Cardiac ventricle fibroblast (primary cell): ENCODE data around the gene SMIM7. TPM values are rescaled to one million over a fixed set of nuclear protein-coding genes. Genes with fewer than 3 reads are reported as not detected.

Experiments used
- total RNA-seq: library from RNA; depleted of rRNA; stranded (reverse); fragments of >200 nt; gene quantifications from 2 replicates; pipeline ENCODE4 v1.2.3, GENCODE V29; 2015

The SMIM7 gene
- total RNA-seq = 96.5 and 112 TPM in 2 replicates

DNA sequence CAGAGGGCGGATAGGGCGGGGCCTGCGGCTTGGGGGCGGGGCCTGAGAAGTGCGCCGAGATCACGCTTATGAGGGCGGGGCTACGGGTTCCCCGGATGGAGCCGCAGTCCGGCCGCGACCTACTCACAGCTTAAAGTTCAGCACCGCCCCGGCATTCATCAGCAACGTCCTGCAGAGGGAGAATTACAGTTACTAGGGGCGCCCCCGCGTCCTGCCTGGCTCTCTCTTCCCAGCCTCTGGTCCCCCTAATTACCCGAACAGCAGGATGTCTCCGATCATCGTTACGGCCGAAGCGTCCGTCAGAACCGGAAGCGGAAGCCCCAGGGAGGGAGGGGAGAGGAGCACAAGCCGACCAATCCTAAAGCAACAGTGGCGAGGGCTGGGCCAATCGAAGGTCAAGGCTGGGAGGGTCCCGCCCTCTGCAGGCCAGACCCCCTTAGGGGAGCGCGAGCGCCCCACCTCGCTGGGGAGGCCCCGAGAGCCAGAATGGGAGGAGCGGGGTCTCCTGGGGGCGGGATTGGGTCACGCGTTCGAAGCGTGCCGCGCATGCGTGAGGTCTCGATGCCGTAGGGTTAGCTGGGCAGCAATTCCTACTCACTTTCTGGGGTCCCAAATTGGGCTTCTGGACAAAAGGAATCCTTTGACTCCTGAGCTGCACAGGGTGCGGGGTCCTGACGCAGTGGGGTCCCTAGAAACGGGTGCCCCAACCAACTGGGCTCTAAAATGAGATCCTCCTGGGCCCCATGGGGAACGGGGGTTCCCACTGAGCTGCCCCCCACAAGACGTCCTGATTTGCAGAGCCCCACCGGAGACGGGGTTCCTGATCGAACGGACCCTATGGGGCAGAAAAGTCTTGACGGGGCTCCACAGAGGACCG is at the start of gene SMIM7:
SMIM7 (minus strand) TSS at position 313 of the 877 bp plus-strand sequence; CDS start at position 279, 34 bp downstream.

DNA sequence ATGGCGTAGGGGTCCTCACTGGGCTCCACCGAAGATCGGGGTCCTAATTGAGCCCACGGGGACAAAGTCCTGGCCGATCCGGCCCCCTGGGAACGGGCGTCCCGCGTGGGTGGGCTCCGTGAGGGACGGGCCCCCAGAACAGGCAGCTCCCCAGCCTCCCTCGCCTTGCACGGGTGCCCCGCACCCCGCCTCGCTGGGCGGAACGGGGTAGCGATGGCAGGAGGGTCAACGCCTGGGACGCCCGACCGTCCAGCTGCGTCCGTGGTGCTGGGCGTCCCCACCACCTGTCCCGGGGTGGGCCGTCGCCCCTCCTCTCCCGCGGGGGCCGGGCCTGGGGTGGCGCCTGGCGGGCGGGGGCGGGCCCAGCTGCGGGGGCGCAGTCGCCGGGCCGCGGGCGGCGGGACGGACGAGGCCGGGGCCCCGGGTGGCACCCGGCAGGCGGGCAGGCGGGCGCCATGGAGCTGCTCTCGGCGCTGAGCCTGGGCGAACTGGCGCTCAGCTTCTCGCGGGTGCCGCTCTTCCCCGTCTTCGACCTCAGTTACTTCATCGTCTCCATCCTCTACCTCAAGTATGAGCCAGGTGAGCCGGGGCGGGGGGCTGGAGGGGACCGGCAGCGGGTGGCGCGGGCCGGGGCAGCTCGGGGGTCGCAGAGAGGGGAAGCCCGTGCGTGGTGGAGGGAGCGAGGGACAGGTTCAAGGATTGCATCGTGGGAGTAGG is 977 bp upstream of the SMIM7 start, which contains the start of gene TMEM38A:
TMEM38A (plus strand) TSS at position 377 of the 717 bp plus-strand sequence; CDS start at position 456, 79 bp downstream.

DNA sequence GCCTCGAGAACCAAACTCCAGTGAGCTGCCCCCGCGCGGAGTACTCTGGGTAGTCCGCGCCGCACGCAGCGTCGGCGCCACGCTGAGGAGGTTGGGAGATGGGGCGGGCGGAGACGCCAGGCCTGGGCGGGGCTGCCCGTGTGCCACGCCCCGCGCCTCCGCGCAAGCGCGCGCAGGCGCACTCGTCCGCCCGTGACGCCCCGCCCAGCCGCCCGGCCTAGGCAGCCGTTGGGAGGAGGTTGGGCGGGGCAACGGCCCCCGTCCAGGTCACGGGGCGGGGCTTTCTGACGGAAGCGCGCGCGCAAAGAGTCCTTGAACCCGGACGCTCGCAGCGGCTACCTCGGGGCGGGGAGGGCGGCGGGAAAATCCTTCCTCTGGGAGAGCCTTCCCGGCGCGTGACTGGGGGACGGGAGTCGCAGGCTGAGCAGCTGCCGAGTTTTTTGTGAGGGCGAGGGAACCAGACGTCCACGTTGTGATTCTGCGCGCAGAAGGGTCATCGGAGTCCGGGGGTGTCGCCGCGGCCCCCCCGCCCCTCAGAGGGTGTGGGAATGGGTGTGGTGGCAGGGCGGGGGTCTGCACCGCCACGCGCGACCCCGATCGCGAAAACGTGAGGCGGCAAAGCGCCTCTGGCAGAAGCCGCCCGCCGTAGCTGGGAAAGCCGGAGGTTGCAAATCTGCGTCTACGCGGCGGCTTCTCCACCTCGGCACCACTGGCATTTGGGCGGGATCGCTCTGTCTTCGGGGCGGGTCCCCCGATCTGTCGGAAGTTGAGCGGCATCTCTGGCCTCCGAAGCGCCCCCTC is 31.6 kb downstream of the SMIM7 start, which contains the start of gene MED26:
MED26 (minus strand) TSS at position 22 of the 801 bp plus-strand sequence. CDS start 261 bp downstream, outside the sequence.

Other genes with a start within 250 kb of the SMIM7 start
- 8.2 and 15.7 TPM in 2 replicates for gene EPS15L1, start 188.2 kb downstream of the SMIM7 start, total RNA-seq
- not detected in 2 replicates for gene CALR3, start 164.0 kb downstream of the SMIM7 start, total RNA-seq
- gene C19orf44, start 163.8 kb downstream of the SMIM7 start, total RNA-seq = 3.6 and 5.9 TPM in 2 replicates
- 8.9 and 10.9 TPM in 2 replicates for gene CHERP, start 117.7 kb downstream of the SMIM7 start, total RNA-seq
- gene SLC35E1, start 87.7 kb downstream of the SMIM7 start, total RNA-seq = 31.8 and 53.2 TPM in 2 replicates
- gene MED26, start 31.9 kb downstream of the SMIM7 start, total RNA-seq = 5.3 and 7.4 TPM in 2 replicates
- 1.3 and 3.6 TPM in 2 replicates for gene TMEM38A, start 995 bp upstream of the SMIM7 start, total RNA-seq
- gene NWD1, start 59.7 kb upstream of the SMIM7 start, total RNA-seq = not detected in 2 replicates
- gene SIN3B, start 169.3 kb upstream of the SMIM7 start, total RNA-seq = 18.6 and 31.4 TPM in 2 replicates
- 0.69 and 0.88 TPM in 2 replicates for gene F2RL3, start 228.9 kb upstream of the SMIM7 start, total RNA-seq